Stomach smooth muscle (tissue), 2 donors: Measurements from ENCODE around the gene APRT.

Source experiments
- H3K27ac ChIP-seq: one replicate; pipeline ENCODE4 v1.7.0; 2013; ENCODE audit warnings: mild to moderate bottlenecking, low read length, inconsistent platforms
- H3K27me3 ChIP-seq, 2 donors: one replicate each; pipeline ENCODE4 v1.7.0; 2013; ENCODE audit warnings: low read length in 2 of 2; ENCODE audit not compliant: insufficient read depth in 2 of 2, control insufficient read depth in 1 of 2
- H3K36me3 ChIP-seq, 2 donors: one replicate each; pipeline ENCODE4 v1.7.0; 2013; ENCODE audit warnings: low read length in 2 of 2; ENCODE audit not compliant: control insufficient read depth in 2 of 2, insufficient read depth in 2 of 2
- H3K4me1 ChIP-seq: one replicate; pipeline ENCODE4 v1.7.0; 2013; ENCODE audit warnings: low read length; ENCODE audit not compliant: control insufficient read depth, insufficient read depth
- H3K4me3 ChIP-seq, 2 donors: one replicate each; pipeline ENCODE4 v1.7.0; 2013; ENCODE audit warnings: low read length in 2 of 2
- H3K9ac ChIP-seq, 2 donors: one replicate each; pipeline ENCODE4 v1.7.0; 2013; ENCODE audit warnings: low read length in 2 of 2, mild to moderate bottlenecking in 1 of 2
- H3K9me3 ChIP-seq, 2 donors: one replicate each; pipeline ENCODE4 v1.7.0; 2013; ENCODE audit warnings: low read length in 2 of 2; ENCODE audit not compliant: control insufficient read depth in 2 of 2
- donor health status: healthy.
- donor health status: Pancreatic carcinoma.

APRT gene

GRCh38 chr16:88760424-88761142 is 51.1 kb downstream of the APRT start:
- H3K4me1 ChIP-seq: peaks cover 74% of the 10 kb centered on the region
- peak overlapping the region; percentile 98 for H3K27ac ChIP-seq
- H3K9ac ChIP-seq: peak overlapping the region; percentile 64 to 69
- no peaks in the 10 kb centered on the region for H3K9me3 ChIP-seq
- peaks cover 0 to 3% of the 10 kb centered on the region in 2 donors for H3K36me3 ChIP-seq
- peak overlapping the region in 1 of 2 donors; percentile 65 for H3K4me3 ChIP-seq
- H3K27me3 ChIP-seq: no peaks in the 10 kb centered on the region

GRCh38 chr16:88759976-88760350 is 51.8 kb downstream of the APRT start:
- peak overlapping the region; percentile 64 to 69 for H3K9ac ChIP-seq
- H3K27me3 ChIP-seq: no peaks in the 10 kb centered on the region
- peaks cover 74% of the 10 kb centered on the region for H3K4me1 ChIP-seq

More at GRCh38 chr16:88759976-88760350, 51.8 kb downstream of the APRT start:
- peak overlapping the region; percentile 46 to 65 for H3K4me3 ChIP-seq
- no peaks in the 10 kb centered on the region for H3K9me3 ChIP-seq
- H3K36me3 ChIP-seq: peaks cover 0 to 3% of the 10 kb centered on the region in 2 donors
- peak overlapping the region; percentile 98 for H3K27ac ChIP-seq
